Astrocyte (in vitro differentiated cells and primary cell): ENCODE measurements around the gene RGS8. TPM values are rescaled to one million over a fixed set of nuclear protein-coding genes. Genes with fewer than 3 reads are reported as not detected.

Source experiments
- DNase-seq: peaks from one replicate; pipeline ENCODE4 v3.0.0-alpha.2; 2010; ENCODE audit warnings: low read depth
- FAIRE-seq: peaks from 2 replicates; lab custom pipeline; 2011; peaks lifted over from hg19 to GRCh38; lab: Jason Lieb, UNC
- H2AFZ ChIP-seq: 2 replicates; pipeline ENCODE4 v1.6.0; 2012; ENCODE audit warnings: low read depth, low read length, inconsistent platforms
- H3K27ac ChIP-seq: 2 replicates; pipeline ENCODE4 v1.5.1; 2011; ENCODE audit warnings: low read depth, low read length, inconsistent platforms
- H3K27me3 ChIP-seq: 2 replicates; pipeline ENCODE4 v1.6.0; 2011; ENCODE audit warnings: low read length, inconsistent platforms; ENCODE audit not compliant: insufficient read depth
- H3K36me3 ChIP-seq: 2 replicates; pipeline ENCODE4 v1.5.1; 2011; ENCODE audit warnings: low read length, inconsistent platforms; ENCODE audit not compliant: insufficient read depth
- H3K4me1 ChIP-seq: 2 replicates; pipeline ENCODE4 v1.5.1; 2011; ENCODE audit warnings: low read length, inconsistent platforms; ENCODE audit not compliant: insufficient read depth
- H3K4me2 ChIP-seq: 2 replicates; pipeline ENCODE4 v1.6.0; 2012; ENCODE audit warnings: low read length, inconsistent platforms
- H3K4me3 ChIP-seq: 2 replicates; pipeline ENCODE4 v1.5.1; 2011; ENCODE audit warnings: low read depth, mild to moderate bottlenecking, low read length, inconsistent platforms; ENCODE audit not compliant: insufficient read depth
- H3K79me2 ChIP-seq: 2 replicates; pipeline ENCODE4 v1.6.0; 2012; ENCODE audit warnings: mild to moderate bottlenecking, low read length, inconsistent platforms; ENCODE audit not compliant: insufficient read depth
- H3K9ac ChIP-seq: 2 replicates; pipeline ENCODE4 v1.6.0; 2012; ENCODE audit warnings: mild to moderate bottlenecking, low read length, inconsistent platforms
- H3K9me3 ChIP-seq: 2 replicates; pipeline ENCODE4 v1.5.1; 2012; ENCODE audit warnings: low read depth, mild to moderate bottlenecking, low read length, inconsistent platforms; ENCODE audit not compliant: insufficient read depth
- H4K20me1 ChIP-seq: 2 replicates; pipeline ENCODE4 v1.6.0; 2012; ENCODE audit warnings: low read length, inconsistent platforms; ENCODE audit not compliant: insufficient read depth
- H3K27ac Mint-ChIP-seq: one replicate; pipeline ENCODE4 v1.8.0; 2021; ENCODE audit warnings: mild to moderate bottlenecking, mixed read lengths; ENCODE audit not compliant: unreplicated experiment
- H3K27me3 Mint-ChIP-seq: one replicate; pipeline ENCODE4 v1.8.0; 2021; ENCODE audit warnings: low read depth, mixed read lengths; ENCODE audit not compliant: unreplicated experiment
- H3K36me3 Mint-ChIP-seq: one replicate; pipeline ENCODE4 v1.8.0; 2021; ENCODE audit warnings: low read depth, mixed read lengths; ENCODE audit not compliant: unreplicated experiment
- H3K4me1 Mint-ChIP-seq: one replicate; pipeline ENCODE4 v1.8.0; 2021; ENCODE audit warnings: low read depth, mixed read lengths; ENCODE audit not compliant: unreplicated experiment
- H3K4me3 Mint-ChIP-seq: one replicate; pipeline ENCODE4 v1.8.0; 2021; ENCODE audit warnings: mild to moderate bottlenecking, moderate library complexity, mixed read lengths; ENCODE audit not compliant: unreplicated experiment
- H3K9me3 Mint-ChIP-seq: one replicate; pipeline ENCODE4 v1.8.0; 2021; ENCODE audit warnings: mild to moderate bottlenecking, mixed read lengths; ENCODE audit not compliant: unreplicated experiment
- EZH2 ChIP-seq: IDR thresholded peaks from 2 replicates; pipeline ENCODE4 v1.6.1; 2012; ENCODE audit warnings: mild to moderate bottlenecking, low read length, inconsistent platforms; ENCODE audit not compliant: insufficient read depth
- total RNA-seq: library from RNA; stranded (reverse); gene quantifications from 2 replicates; pipeline ENCODE4 v1.2.1, GENCODE V29; 2021
- TF ChIP-seq, protein P1 (sequence below): IDR thresholded peaks from 2 replicates; pipeline ENCODE4 v1.5.1; 2011; ENCODE audit warnings: low read depth, mild to moderate bottlenecking, inconsistent platforms, low read length, moderate library complexity; ENCODE audit not compliant: insufficient read depth

RGS8 gene
- total RNA-seq, 1 donor from 2014 or later, result 0.09 TPM

DNA sequence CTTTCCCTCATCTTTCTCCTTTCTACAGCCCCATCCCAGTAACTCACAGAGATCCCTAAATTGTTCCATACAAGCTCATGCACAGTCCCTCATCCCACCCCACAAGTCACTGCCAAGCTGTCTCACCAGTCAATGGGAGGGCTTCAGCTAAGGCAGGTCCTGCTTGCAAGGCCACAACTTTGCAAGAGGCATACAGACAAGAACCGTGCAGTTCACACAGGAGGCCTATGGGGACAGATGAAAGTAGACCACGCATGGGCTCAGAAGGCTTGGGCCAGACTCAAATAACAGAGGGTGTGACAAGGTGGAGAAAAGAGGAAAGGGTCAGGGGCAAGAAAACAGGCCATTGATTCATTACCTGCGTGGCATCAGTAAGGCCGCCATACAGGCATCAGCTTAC lies 15.1 kb downstream of the RGS8 start:
- no peak for FAIRE-seq

DNA sequence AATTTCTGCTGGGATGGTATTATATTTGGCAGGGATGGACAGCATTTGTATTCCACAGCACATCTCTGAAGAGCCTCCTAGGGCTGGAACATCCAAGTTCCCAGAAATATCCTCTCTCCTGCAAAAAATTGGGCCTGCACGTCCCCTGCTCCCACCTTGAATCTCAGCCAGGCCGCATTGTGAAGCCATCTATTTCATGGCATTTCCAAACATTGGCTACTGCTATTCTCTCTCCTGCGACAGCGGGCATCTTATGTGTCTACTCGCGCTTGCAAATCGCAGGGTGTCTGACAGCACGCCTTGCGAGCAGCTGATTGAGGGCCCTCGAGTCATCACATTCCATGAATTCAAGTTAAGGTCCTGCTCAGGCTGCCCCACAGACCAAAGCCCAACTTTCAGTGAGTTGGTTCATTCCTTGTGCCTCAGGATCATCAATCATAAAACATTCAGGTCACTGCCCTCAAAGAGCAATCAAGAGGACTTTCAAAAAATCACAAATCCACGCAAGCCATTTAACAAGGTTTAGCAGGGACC lies 15.8 kb downstream of the RGS8 start:
- Histone ChIP-seq H3K9me3 (no peaks in the 10 kb centered on the region), H3K4me2 (no peak overlapping the region), H3K27me3 (peaks cover 9% of the 10 kb centered on the region), H3K27ac (no peak overlapping the region), H3K36me3 (no peaks in the 10 kb centered on the region), H3K9ac (no peak overlapping the region), H3K79me2 (no peaks in the 10 kb centered on the region), H3K4me3 (no peak overlapping the region), H3K4me1 (no peaks in the 10 kb centered on the region), H2AFZ (no peak overlapping the region), H4K20me1 (no peaks in the 10 kb centered on the region)
- DNase-seq (no peak), FAIRE-seq (no peak)
- no peaks in the 10 kb centered on the region for H3K9me3 Mint-ChIP-seq
- H3K4me3 Mint-ChIP-seq, result no peak overlapping the region
- no peak overlapping the region for H3K27ac Mint-ChIP-seq
- no peaks in the 10 kb centered on the region for H3K36me3 Mint-ChIP-seq
- TF ChIP-seq, protein P1, sequence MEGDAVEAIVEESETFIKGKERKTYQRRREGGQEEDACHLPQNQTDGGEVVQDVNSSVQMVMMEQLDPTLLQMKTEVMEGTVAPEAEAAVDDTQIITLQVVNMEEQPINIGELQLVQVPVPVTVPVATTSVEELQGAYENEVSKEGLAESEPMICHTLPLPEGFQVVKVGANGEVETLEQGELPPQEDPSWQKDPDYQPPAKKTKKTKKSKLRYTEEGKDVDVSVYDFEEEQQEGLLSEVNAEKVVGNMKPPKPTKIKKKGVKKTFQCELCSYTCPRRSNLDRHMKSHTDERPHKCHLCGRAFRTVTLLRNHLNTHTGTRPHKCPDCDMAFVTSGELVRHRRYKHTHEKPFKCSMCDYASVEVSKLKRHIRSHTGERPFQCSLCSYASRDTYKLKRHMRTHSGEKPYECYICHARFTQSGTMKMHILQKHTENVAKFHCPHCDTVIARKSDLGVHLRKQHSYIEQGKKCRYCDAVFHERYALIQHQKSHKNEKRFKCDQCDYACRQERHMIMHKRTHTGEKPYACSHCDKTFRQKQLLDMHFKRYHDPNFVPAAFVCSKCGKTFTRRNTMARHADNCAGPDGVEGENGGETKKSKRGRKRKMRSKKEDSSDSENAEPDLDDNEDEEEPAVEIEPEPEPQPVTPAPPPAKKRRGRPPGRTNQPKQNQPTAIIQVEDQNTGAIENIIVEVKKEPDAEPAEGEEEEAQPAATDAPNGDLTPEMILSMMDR, result no peak
- no peak for TF ChIP-seq EZH2
- H3K27me3 Mint-ChIP-seq, result peaks cover 24% of the 10 kb centered on the region
- peaks cover 6% of the 10 kb centered on the region for H3K4me1 Mint-ChIP-seq

More for the DNA sequence above, 15.1 kb downstream of the RGS8 start:
- Histone ChIP-seq H3K9me3 (no peaks in the 10 kb centered on the region), H3K4me3 (no peak overlapping the region), H4K20me1 (no peaks in the 10 kb centered on the region), H3K4me2 (no peak overlapping the region), H3K27ac (no peak overlapping the region), H3K9ac (no peak overlapping the region), H3K4me1 (no peaks in the 10 kb centered on the region), H2AFZ (no peak overlapping the region), H3K27me3 (peaks cover 9% of the 10 kb centered on the region), H3K36me3 (no peaks in the 10 kb centered on the region), H3K79me2 (no peaks in the 10 kb centered on the region)
- Mint-ChIP-seq H3K36me3 (no peaks in the 10 kb centered on the region), H3K27ac (peak overlapping the region; percentile 15), H3K27me3 (peaks cover 24% of the 10 kb centered on the region), H3K4me3 (no peak overlapping the region), H3K9me3 (no peaks in the 10 kb centered on the region), H3K4me1 (peaks cover 7% of the 10 kb centered on the region)
- DNase-seq, result no peak
- TF ChIP-seq, protein P1, result no peak
- no peak for TF ChIP-seq EZH2

DNA sequence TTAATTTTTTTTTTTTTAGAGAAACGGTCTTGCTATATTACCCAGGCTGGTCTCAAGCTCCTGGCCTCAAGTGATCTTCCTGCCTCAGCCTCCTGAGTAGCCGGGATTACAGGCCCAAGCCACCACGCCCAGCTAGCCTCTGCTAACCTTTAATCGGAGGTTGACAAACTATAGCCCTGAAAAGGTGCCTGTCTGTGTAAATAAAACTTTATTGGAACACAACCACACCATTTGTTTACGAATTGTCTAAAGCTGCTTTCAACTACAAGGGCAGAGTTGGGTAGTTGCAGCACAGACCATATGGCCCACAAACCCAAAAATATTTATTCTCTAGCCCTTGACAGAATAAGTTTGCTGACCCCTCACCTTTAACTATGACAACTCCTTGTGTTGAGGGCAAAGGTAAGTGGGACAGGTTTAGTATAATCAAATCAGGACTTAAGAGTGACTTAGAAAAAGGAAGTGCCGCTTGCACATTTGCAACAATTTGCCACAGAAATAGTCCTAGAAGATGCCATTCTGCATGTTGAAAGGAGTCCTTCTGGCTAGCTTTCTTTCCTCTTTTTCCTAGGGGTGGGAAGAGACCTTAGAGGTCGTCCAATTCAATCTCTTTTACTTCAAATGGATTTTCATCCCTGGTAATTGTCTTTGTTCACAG lies 16.4 kb downstream of the RGS8 start:
- Mint-ChIP-seq H3K4me1 (peaks cover 6% of the 10 kb centered on the region), H3K4me3 (no peak overlapping the region), H3K9me3 (no peaks in the 10 kb centered on the region), H3K36me3 (no peaks in the 10 kb centered on the region), H3K27me3 (peaks cover 24% of the 10 kb centered on the region), H3K27ac (no peak overlapping the region)
- Histone ChIP-seq H4K20me1 (no peaks in the 10 kb centered on the region), H3K27me3 (peaks cover 7% of the 10 kb centered on the region), H3K27ac (no peak overlapping the region), H3K9me3 (no peaks in the 10 kb centered on the region), H3K9ac (no peak overlapping the region), H3K36me3 (no peaks in the 10 kb centered on the region), H2AFZ (no peak overlapping the region), H3K4me1 (no peaks in the 10 kb centered on the region), H3K79me2 (no peaks in the 10 kb centered on the region), H3K4me3 (no peak overlapping the region), H3K4me2 (no peak overlapping the region)
- FAIRE-seq, result no peak
- DNase-seq, result no peak
- TF ChIP-seq, protein P1, result no peak
- TF ChIP-seq EZH2, result no peak
